Globus pallidus (tissue), 1 donor: Measurements from ENCODE around the gene SPTBN5.

Experiments
- DNase-seq: peaks from one replicate; pipeline ENCODE4 v3.0.0-alpha.2; 2015; ENCODE audit warnings: low spot score

Gene SPTBN5

DNA sequence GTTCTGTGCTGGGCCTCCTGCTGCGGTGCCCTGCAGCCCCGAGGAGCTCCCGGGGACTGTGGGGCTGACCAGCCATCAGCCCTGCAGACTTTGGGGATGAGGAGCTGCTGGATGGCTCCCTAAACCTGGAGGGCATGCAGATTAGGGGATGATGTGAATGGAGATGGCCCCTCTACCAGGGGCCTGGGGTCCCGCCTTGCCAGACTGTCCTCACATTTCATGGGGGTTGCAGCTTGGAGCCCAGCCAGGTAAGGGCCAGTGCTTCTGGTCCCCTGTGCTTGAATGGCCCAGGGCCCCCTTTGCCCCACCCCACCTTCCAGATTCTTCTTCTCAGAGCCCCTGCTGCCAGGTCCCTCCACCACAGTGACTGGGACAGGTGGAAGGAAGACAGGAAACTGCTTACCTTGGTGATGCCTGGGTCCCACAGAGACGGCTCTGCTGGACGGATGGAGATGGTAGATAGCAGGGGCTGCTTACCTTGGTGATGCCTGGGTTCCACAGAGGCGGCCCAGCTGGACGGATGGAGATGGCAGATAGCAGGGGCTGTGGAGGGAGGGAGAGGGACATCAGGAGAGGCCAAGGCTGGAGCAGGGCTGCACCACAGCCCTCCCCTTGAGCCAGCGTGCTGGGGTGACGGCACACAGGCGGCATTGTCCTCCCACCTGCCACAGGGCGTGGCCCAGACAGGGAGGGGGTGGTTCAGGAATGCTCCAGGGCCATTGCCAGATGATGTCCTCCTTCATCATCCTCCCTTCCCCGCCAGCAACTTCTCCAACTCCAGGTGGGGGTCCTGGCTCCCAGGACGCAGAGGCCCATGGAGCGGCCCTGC is at the start of gene SPTBN5:
Gene SPTBN5, minus strand, starts transcription at position 632 of the 829 bp plus-strand sequence. Its CDS starts 556 bp downstream, at position 76.
- no peak for DNase-seq

DNA sequence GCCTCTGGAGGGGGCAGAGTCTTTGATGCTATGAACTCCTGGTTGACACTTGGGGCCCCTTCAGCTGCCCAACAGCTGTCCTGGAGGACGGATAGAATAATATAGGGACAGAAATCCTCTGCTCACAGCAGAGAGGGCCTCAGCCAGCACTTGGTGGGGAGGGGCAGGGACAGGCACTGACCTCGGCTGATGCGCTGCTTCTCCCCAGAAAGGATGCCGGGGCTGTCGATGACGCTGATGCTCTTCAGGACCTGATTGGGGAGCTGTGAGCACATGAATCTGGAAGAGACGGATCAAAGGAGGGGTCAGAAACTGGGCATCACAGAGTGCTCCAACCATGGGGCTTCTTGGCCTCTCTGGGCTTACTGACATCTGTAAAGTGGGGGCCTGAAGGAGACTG is 49.0 kb upstream of the SPTBN5 start:
- DNase-seq = no peak

DNA sequence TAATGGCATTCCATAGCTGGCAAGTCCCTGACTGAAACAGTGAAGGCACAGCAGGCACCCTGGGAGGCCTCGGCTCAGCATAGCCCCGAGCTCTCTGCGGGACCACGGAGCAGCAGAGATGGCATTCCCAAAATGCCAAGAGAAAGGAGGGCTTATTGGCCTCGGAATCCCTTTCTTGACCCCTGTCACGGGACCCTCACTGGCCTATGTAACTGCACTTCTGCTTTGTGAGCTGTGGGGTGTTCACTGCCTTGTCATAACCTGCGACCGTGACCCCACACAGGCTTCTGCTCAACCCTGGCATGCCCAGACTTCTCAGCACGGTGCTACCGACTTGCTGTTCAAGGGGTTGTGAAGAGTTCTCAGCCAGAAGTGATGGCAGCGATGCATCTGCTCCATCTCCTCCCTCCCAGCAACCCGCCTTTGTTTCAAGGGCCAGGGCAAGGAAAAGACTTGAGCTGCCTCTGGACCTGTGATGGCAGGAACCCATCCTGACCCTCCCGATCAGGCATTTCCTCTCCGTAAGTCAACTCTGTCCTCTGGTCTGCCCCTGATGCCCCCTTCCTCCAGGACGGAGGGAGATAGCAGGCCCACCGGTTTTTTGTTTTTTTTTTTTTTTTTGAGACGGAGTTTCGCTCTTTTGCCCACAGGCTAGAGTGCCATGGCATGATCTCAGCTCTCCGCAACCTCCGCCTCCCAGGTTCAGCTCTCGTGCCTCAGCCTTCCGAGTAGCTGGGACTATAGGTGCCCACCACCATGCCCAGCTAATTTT is 48.0 kb upstream of the SPTBN5 start:
- DNase-seq = no peak

DNA sequence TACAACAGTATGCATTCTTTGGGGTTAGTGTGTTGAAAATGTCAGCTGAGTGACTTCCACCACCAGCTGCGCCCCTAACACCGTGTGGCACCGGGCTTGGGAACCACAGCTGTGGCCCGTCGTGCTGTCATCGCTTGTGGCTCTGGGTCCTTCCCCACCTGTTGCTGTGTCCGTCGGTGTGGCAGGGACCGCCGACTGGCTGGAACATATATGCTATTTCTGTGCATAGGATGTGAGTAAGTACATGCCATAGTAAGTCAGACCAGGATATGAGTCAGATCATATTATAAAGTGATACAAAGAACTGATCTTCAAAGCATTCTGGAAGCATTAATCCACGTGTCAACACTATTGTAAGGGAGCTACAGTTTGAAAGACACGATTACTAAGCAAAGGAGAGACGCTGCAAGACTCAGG is 46.6 kb upstream of the SPTBN5 start:
- DNase-seq = no peak

DNA sequence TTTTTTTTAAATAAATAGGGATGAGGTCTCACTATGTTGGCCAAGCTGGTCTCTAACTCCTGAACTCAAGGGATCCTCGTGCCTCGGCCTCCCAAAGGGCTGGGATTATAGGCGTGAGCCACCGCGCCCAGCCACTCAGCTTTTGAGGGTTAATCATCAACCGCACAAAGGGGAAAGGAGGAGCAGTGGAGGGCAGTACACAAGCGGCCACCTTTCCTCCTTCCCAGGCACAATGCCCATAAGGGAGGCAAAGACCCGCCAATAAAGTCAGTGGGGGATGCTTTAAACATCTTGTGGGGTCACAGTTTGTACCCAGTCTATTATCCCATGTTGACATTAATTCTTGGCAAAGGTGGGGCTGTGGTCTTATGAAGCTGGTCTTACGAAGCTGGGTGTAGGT is 46.1 kb upstream of the SPTBN5 start:
- no peak for DNase-seq

DNA sequence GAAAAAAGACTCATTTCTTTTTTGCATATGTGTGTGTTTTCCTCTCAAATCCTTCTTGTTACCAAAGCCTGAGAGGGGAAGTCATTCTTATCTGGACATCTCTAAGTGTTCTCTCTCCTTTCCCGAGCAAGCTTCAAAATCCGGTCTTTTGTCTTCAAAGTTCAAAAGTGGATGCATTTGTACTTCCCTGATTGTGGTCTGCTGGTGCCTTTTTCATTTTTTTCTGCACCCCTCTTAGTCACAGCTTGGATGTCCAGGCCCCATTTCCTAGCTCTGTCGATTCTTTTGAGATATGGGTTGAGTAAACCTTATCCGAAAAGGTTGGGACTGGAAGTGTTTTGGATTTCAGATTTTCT is 43.7 kb upstream of the SPTBN5 start:
- DNase-seq = no peak

DNA sequence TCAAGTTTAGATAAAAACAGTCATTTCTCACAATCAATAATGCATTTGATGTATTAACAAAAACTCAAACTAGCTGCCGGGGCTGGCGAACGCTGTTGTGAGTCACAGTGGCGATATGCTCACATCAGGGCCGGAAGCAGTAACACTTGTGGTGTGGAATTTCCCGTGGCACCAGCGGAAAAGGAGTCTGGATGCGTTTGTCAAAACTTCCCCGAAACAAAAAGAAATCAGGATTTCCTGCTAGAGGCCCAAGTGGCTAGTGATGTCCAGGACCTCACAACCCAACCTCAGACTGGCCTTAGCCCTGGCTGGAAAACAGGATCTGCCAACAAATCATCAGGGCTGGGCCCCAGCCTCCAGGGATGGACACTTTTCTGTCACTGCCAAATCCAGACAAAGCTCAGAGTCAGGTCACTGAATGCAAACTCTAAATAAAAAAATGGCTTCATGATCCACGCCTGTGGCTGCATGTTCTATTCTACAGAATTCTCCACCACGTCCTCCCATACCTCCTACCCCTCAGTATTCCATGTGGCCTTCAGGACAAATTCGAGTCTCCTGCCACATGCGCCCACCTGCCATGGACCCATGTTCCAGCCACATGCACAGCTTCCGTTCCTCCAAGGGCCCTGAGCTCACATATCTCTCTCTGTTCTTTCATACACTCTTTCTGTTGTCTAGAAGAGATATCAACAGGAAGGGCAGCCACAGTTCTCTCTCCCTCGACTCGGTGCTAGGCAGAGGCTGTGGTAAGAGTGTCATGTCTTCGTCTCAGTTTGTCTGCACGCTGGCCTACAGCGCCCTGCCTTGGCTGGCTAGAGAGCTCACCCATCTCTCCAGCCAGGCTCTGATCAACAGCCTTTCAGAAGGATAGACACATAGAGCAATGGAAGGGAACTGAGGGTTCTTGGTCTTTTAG is 43.1 kb upstream of the SPTBN5 start:
- peak; percentile 58 for DNase-seq

DNA sequence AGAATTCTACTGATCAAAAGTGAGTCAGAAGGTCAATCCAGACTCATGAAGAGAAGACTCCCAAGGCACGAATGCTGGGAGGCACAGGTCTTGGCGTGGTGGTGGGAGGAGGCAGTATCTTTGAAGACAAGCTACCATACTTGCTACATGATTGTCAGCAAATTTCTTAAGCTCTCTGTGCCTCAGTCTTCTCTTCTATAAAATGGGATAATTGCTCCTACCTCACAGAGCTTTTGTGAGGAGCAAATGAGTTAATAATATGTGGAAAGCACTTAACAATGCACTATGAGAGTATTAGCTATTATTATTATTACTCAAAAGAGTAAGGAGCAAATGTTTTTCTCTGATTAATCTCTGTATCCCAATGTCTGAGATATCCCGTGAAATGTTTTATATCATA is 42.3 kb upstream of the SPTBN5 start:
- no peak for DNase-seq

DNA sequence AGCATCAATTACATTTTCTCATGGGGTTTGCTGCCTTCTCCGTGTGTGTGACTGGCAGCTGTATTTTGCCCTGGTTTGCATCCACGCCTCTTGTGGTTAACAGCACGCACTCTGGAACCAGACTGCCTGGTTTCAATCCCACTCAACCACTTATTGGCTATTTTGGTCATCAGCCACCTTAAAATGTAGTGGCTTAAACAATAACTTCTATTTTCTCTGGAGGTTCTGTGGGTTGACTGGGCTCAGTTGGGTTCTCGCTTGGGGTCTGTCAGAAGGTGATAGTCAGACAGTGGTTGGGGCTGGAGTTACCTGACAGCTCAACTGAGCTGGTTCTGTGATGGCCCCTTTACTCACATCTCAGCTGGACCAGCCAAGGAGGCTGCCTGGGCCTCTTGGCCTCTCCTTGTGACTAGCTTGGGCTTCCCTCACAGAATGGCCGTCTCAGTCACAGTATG is 41.7 kb upstream of the SPTBN5 start:
- no peak for DNase-seq

DNA sequence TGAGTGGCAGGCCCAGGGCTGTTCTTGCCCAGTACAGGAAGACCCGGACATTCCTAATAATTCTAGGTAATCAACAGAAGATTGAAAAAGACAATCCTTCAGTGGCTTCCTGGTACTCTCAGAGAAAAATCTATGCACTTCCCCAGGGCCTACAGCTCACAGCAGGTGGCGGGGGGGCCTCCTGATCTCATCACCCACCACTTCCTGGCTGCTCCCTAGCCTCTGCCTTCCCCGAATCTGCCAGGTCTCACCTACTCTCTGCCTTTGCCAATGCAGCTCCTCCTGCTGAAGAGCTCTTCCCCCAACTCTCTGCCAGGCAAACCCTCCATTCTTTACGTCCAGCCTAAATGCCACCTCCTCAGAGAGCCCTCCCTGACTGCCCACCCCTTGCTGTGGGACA is 41.0 kb upstream of the SPTBN5 start:
- no peak for DNase-seq

DNA sequence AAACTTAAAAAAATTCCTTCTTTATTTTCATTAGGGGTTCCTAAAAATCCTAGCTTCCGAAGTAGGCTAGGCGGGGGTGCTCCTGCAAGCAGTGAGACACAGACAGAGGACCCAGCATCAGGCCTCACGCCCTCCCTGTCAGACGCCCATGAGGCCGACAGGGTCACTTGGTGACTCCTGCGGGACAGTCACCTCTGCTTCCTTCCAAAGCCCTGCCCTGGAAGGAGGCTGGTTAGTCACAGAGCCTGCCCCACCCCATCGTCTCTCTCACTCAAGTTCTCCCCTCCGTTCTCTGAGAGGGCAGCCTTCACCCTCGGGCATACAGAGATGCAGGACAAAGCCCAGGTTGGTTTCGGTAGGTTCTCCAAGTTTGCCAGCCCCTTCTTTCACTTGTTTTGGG is 39.9 kb upstream of the SPTBN5 start:
- DNase-seq = no peak

DNA sequence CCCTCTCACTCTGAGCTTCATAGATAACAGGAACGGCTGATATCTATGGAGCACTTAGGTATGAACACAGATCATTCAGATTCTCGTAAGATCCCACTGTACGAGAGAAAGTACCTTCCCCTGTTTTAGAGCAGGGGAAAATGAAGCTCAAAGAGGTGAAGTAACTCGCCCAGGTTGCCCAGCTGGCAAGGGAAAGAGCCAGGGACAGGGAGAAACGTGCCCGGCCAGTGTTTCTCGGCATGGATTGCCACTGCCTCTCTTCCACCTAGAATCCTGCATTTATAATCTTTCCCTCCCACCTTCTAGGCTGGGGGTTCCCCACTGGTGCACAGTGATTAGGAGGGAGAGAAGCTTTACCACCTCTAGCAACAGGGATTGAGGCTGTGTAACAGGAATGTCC is 39.5 kb upstream of the SPTBN5 start:
- no peak for DNase-seq

DNA sequence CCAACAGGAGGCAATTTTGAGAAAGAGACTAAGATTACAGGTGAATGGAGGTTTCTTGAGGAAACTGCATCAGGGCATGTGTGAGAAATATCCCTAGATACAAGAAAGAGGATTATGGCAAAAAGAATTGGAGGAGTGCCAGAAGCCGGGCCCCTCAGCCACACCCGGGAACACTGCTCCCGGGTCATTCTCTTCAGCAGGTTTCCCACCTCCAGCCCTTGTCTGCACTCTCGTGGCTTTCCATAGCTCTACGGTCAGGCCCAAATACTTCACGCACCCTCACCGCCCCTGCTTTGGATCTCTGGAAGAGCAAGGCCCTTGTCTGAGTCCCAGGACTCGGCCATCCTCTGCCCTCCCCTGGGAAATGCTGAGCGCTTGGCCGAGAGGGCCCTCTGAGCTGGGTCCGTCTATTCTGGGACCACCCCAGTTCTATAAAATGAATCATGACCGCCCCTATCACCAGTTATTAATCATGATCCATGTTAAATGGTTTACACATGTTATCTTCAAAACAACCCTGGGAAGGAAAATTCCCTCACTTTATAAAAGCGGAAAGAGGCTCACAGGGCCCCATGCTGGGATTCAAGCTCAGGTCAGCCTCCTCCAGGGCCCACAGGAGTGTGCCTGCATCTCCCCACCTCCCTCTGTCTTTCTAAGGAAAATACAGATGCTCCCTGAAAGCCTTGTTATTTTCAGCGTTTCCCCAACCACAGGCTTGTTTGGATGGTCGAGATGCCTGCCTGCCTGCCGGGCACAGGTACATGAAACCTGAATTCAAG is 38.8 kb upstream of the SPTBN5 start:
- no peak for DNase-seq

DNA sequence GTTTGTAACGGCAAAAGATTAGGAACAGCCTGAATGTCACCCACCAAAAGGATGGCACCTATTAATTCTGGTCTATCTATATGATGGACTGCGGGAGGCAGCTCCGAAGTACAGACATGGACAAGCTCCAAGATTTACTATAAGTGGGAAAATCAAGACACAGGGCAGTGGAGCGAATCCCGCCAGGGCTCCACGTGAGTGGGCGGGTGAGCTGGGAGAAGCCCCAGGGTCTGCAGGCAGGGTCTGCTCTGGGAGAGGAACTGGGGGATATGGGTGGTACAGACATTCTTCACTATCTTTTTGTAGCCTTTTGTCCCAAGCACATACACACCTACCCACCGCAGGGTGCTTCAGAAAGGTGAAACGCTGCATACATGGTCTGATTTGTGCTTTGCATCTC is 38.2 kb upstream of the SPTBN5 start:
- no peak for DNase-seq

DNA sequence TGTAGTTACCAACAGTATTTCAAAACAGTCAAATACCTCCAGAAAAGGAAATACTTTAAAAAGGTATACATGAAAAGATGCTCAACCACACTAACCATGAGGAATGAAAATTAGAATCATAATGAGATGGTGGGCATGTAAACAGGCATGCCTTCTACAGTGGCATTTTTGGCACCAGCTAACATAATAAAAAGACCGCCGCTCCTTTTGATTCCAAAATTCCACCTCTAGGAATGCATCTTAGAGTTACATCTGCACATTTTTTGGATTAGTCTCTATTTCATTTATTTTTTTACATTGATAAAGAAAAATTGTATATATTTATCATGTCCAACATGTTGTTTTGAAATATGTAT is 37.0 kb upstream of the SPTBN5 start:
- no peak for DNase-seq

DNA sequence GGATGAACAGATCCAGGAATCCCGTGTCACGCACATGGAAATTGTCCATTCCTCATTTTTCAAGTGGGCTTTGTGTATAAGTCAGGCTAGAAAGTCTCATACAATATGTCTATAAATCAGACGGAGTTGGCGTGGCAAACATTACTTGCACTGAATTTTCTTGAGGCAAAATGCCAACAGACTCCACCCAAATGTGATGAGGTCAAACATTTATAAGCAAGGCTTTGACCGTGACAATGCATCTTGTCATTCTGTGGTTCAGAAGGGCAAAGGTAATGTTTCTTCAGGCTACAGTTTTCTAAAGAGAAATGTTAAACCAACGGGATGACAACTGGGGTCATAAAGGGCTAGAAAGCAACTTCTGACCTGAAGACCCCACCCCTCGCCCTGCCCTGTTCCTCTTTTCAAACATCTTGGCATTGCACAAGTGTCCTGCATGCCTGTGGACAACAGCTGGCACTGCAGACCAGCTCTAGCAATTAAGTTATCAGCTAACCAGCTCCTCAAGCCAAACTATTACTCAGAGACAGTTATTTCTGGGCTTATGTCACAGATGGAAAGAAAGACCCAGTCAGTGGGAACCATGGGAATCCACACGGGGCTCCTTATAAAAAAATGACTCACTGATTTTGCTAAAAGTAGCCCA is 36.5 kb upstream of the SPTBN5 start:
- no peak for DNase-seq

DNA sequence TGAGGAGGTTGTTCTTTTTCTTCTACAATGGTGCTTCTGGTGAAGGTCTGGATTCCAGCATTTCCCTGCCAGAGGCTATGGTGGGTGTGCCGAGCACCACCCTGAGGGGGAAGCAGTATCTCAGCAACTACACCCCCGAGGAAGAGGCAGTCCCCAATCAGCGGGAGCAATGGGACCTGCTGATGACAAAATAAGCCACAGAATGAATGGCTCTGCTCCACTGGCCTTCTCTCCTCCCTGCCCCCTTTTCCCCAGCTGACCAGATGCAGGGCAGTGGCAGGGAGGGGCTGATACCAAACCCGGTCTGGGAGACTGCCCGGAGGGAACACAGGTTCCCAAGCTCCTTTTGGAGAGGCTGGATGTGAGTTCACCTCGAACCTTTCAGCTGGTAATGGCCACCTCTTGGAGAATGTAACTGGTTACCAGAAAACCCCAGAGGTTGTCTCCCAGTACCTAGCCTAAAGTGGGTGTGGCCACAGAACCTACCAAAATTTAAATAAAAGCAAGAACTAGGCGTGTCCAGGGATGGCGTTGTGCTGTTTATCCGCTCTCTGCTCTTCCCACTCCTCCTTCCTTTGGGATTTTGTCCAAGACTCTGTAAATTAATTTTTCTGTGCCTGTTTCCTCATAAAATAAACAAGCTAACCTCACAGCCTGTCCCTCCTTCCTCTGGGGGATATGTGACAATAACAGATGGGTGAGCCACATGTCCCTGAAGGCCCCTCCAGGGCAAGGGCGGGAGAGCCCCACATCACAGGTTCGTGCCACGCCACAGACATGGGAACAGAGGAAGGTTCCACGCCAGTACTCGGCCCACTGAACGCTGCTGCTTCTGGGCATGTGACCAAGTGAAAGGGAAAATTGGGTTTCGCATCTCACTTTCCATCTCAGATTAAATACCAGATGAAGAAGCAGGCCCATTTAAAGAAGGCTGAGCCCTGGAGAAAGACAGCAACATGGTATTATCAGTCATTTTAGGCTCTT is 35.1 kb upstream of the SPTBN5 start:
- no peak for DNase-seq

DNA sequence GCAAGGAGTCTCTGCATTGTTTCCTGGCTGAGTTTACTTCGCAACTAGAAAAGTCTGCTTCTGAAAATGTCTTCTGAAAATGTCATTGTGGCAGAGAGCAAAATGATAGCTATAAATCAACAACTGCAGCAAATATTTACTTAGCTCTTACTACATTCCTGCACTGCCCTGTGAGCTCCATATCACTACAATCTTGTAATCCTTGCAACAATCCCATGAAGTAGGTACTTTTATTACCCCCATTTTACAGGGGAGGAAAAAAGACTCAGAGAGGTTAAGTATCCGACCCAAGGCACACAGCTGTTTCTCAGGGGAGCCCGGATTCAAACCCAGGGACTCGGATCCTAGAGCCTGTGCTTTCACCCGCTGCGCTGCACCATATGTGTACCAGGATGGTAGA is 34.2 kb upstream of the SPTBN5 start:
- DNase-seq = no peak

DNA sequence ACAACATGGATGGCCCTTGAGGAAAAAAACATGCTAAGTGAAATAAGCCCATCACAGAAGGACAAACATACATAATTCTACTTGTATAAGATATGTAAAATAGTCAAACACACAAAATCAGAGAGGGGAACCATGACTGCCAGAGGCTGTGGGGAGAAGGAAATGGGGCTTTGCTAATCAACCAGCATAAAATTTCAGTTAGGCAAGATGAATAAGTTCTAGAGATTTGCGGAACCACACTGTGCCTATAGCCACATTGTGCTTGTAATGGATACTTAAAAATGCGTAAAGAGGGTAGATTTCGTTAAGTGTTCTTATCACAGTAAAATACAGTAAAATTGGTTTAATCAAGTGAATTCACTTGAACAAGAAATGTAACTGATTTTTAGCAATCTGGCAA is 33.7 kb upstream of the SPTBN5 start:
- DNase-seq = no peak
